Measurements from ENCODE around the gene UNC5B. TPM values are rescaled to one million over a fixed set of nuclear protein-coding genes. Genes with fewer than 3 reads are reported as not detected.

UNC5B gene
- total and polyA plus RNA-seq, 4 experiments from 2014 or later: not detected

- H3K4me3 ChIP-seq (ENCODE audit: low read length in 2 of 2): no peak overlapping the region
- peaks cover 0 to 2% (median 0%) of the 10 kb centered on the region in 4 donors for H3K4me1 Mint-ChIP-seq
- H3K9me3 ChIP-seq (ENCODE audit: control insufficient read depth in 1 of 2, low read length in 2 of 2): no peaks in the 10 kb centered on the region
- no peak for DNase-seq
- peaks cover 1 to 15% of the 10 kb centered on the region in 2 donors for H3K27me3 Mint-ChIP-seq
- intact Hi-C loops (cut with micrococcal nuclease): no loop called here
- no peak overlapping the region for H3K27ac Mint-ChIP-seq
- no peaks in the 10 kb centered on the region for H3K9me3 Mint-ChIP-seq
- H3K27me3 ChIP-seq (ENCODE audit: insufficient read depth, low read length): no peaks in the 10 kb centered on the region
- POLR2A ChIA-PET (ENCODE audit: partially characterized antibody): no interaction called here
- H3K36me3 Mint-ChIP-seq: no peaks in the 10 kb centered on the region
- no peaks in the 10 kb centered on the region for H3K4me1 ChIP-seq (ENCODE audit: insufficient read depth, low read length)
- CTCF ChIA-PET (ENCODE audit: partially characterized antibody): interaction anchor here (1.2 to 1.4 kb wide), 2 partner anchors 11 to 27 kb away, joined by 3 to 4 read pairs; no protein-coding TSS in a partner anchor
- H3K36me3 ChIP-seq (ENCODE audit: insufficient read depth, low read length): no peaks in the 10 kb centered on the region
- H3K27ac ChIP-seq (ENCODE audit: low read depth, low read length): no peak overlapping the region
- no peak overlapping the region for H3K4me3 Mint-ChIP-seq
These were observed 90.1 kb downstream of the UNC5B start for GRCh38 chr10:71302451-71302850.

- peak in 4 of 5 donors; percentile 26 to 40 (median 32) for DNase-seq
- Mint-ChIP-seq H3K9me3 (no peaks in the 10 kb centered on the region), H3K4me3 (no peak overlapping the region), H3K27ac (no peak overlapping the region), H3K27me3 (peaks cover 1 to 15% of the 10 kb centered on the region in 2 donors), H3K4me1 (peaks cover 0 to 2% (median 0%) of the 10 kb centered on the region in 4 donors), H3K36me3 (no peaks in the 10 kb centered on the region)
- Histone ChIP-seq H3K4me1 (ENCODE audit: insufficient read depth, low read length) (no peaks in the 10 kb centered on the region), H3K4me3 (ENCODE audit: low read length in 2 of 2) (no peak overlapping the region), H3K9me3 (ENCODE audit: control insufficient read depth in 1 of 2, low read length in 2 of 2) (no peaks in the 10 kb centered on the region), H3K27me3 (ENCODE audit: insufficient read depth, low read length) (no peaks in the 10 kb centered on the region), H3K27ac (ENCODE audit: low read depth, low read length) (no peak overlapping the region), H3K36me3 (ENCODE audit: insufficient read depth, low read length) (no peaks in the 10 kb centered on the region)
- intact Hi-C loops (cut with micrococcal nuclease): no loop called here
- ChIA-PET CTCF (ENCODE audit: partially characterized antibody) (interaction anchor here (1.2 to 1.4 kb wide), 2 partner anchors 11 to 26 kb away, joined by 3 to 4 read pairs; no protein-coding TSS in a partner anchor), POLR2A (ENCODE audit: partially characterized antibody) (no interaction called here)
These were observed 90.7 kb downstream of the UNC5B start for GRCh38 chr10:71302874-71303568.

GRCh38 chr10:71303569-71303907, 91.2 kb downstream of the UNC5B start:
- H3K4me1 ChIP-seq (ENCODE audit: insufficient read depth, low read length): no peaks in the 10 kb centered on the region
- no peaks in the 10 kb centered on the region for H3K9me3 ChIP-seq (ENCODE audit: control insufficient read depth in 1 of 2, low read length in 2 of 2)
- H3K9me3 Mint-ChIP-seq: no peaks in the 10 kb centered on the region
- no peak overlapping the region for H3K27ac Mint-ChIP-seq
- CTCF ChIA-PET (ENCODE audit: partially characterized antibody): no interaction called here
- H3K4me3 ChIP-seq (ENCODE audit: low read length in 2 of 2): no peak overlapping the region
- H3K27me3 ChIP-seq (ENCODE audit: insufficient read depth, low read length): no peaks in the 10 kb centered on the region
- no peak overlapping the region for H3K27ac ChIP-seq (ENCODE audit: low read depth, low read length)
- DNase-seq: no peak
- H3K36me3 ChIP-seq (ENCODE audit: insufficient read depth, low read length): no peaks in the 10 kb centered on the region
- H3K27me3 Mint-ChIP-seq: peaks cover 1 to 14% of the 10 kb centered on the region in 2 donors
- no peaks in the 10 kb centered on the region for H3K36me3 Mint-ChIP-seq
- H3K4me1 Mint-ChIP-seq: peaks cover 0 to 2% (median 0%) of the 10 kb centered on the region in 4 donors
- H3K4me3 Mint-ChIP-seq: no peak overlapping the region
- intact Hi-C loops (cut with micrococcal nuclease): no loop called here
- POLR2A ChIA-PET (ENCODE audit: partially characterized antibody): no interaction called here

- Histone ChIP-seq H3K36me3 (ENCODE audit: insufficient read depth, low read length) (no peaks in the 10 kb centered on the region), H3K9me3 (ENCODE audit: control insufficient read depth in 1 of 2, low read length in 2 of 2) (no peaks in the 10 kb centered on the region), H3K4me1 (ENCODE audit: insufficient read depth, low read length) (no peaks in the 10 kb centered on the region), H3K27ac (ENCODE audit: low read depth, low read length) (no peak overlapping the region), H3K4me3 (ENCODE audit: low read length in 2 of 2) (no peak overlapping the region), H3K27me3 (ENCODE audit: insufficient read depth, low read length) (no peaks in the 10 kb centered on the region)
- no peak overlapping the region for H3K27ac Mint-ChIP-seq
- ChIA-PET CTCF (ENCODE audit: partially characterized antibody) (interaction anchor here (0.6 to 0.7 kb wide), 2 partner anchors 12 to 522 kb away, joined by 3 read pairs; no protein-coding TSS in a partner anchor), POLR2A (ENCODE audit: partially characterized antibody) (no interaction called here)
- no peaks in the 10 kb centered on the region for H3K4me1 Mint-ChIP-seq
- intact Hi-C loops (cut with micrococcal nuclease): no loop called here
- H3K36me3 Mint-ChIP-seq: no peaks in the 10 kb centered on the region
- no peak for DNase-seq
- H3K27me3 Mint-ChIP-seq: peaks cover 5 to 13% of the 10 kb centered on the region in 2 donors
- H3K4me3 Mint-ChIP-seq: no peak overlapping the region
- H3K9me3 Mint-ChIP-seq: no peaks in the 10 kb centered on the region
These were observed 92.5 kb downstream of the UNC5B start for GRCh38 chr10:71304914-71305313.

GRCh38 chr10:71306979-71307378, 94.6 kb downstream of the UNC5B start:
- Mint-ChIP-seq H3K27ac (no peak overlapping the region), H3K27me3 (peaks cover 8 to 12% of the 10 kb centered on the region in 2 donors), H3K9me3 (no peaks in the 10 kb centered on the region), H3K36me3 (no peaks in the 10 kb centered on the region), H3K4me3 (no peak overlapping the region), H3K4me1 (no peaks in the 10 kb centered on the region)
- intact Hi-C loops (cut with micrococcal nuclease): no loop called here
- no peaks in the 10 kb centered on the region for H3K4me1 ChIP-seq (ENCODE audit: insufficient read depth, low read length)
- no peak overlapping the region for H3K27ac ChIP-seq (ENCODE audit: low read depth, low read length)
- H3K4me3 ChIP-seq (ENCODE audit: low read length in 2 of 2): no peak overlapping the region
- POLR2A ChIA-PET (ENCODE audit: partially characterized antibody): no interaction called here
- H3K9me3 ChIP-seq (ENCODE audit: control insufficient read depth in 1 of 2, low read length in 2 of 2): no peaks in the 10 kb centered on the region
- H3K36me3 ChIP-seq (ENCODE audit: insufficient read depth, low read length): no peaks in the 10 kb centered on the region
- CTCF ChIA-PET (ENCODE audit: partially characterized antibody): interaction anchor here (0.6 to 2.3 kb wide), 4 partner anchors 13 to 401 kb away, joined by 4 to 7 read pairs (median 5); partner anchors contain the start of gene SLC29A3
- DNase-seq: no peak
- H3K27me3 ChIP-seq (ENCODE audit: insufficient read depth, low read length): no peaks in the 10 kb centered on the region

GRCh38 chr10:71307469-71308085, 95.2 kb downstream of the UNC5B start:
- Histone ChIP-seq H3K27me3 (ENCODE audit: insufficient read depth, low read length) (no peaks in the 10 kb centered on the region), H3K9me3 (ENCODE audit: control insufficient read depth in 1 of 2, low read length in 2 of 2) (no peaks in the 10 kb centered on the region), H3K4me3 (ENCODE audit: low read length in 2 of 2) (no peak overlapping the region), H3K4me1 (ENCODE audit: insufficient read depth, low read length) (no peaks in the 10 kb centered on the region), H3K27ac (ENCODE audit: low read depth, low read length) (no peak overlapping the region), H3K36me3 (ENCODE audit: insufficient read depth, low read length) (no peaks in the 10 kb centered on the region)
- Mint-ChIP-seq H3K27me3 (peaks cover 8 to 10% of the 10 kb centered on the region in 2 donors), H3K27ac (no peak overlapping the region), H3K4me3 (no peak overlapping the region), H3K9me3 (no peaks in the 10 kb centered on the region), H3K36me3 (no peaks in the 10 kb centered on the region), H3K4me1 (no peaks in the 10 kb centered on the region)
- intact Hi-C loops (cut with micrococcal nuclease): no loop called here
- CTCF ChIA-PET (ENCODE audit: partially characterized antibody): interaction anchor here (0.6 to 2.3 kb wide), 5 partner anchors 9 to 401 kb away, joined by 3 to 7 read pairs (median 4); partner anchors contain the start of gene SLC29A3
- POLR2A ChIA-PET (ENCODE audit: partially characterized antibody): no interaction called here
- no peak for DNase-seq

- H3K36me3 ChIP-seq (ENCODE audit: insufficient read depth, low read length): no peaks in the 10 kb centered on the region
- ChIA-PET CTCF (ENCODE audit: partially characterized antibody) (interaction anchor here (1.4 to 2.3 kb wide), 4 partner anchors 10 to 400 kb away, joined by 3 to 7 read pairs (median 5); partner anchors contain the start of gene SLC29A3), POLR2A (ENCODE audit: partially characterized antibody) (no interaction called here)
- H3K9me3 ChIP-seq (ENCODE audit: control insufficient read depth in 1 of 2, low read length in 2 of 2): no peaks in the 10 kb centered on the region
- Mint-ChIP-seq H3K4me1 (no peaks in the 10 kb centered on the region), H3K36me3 (no peaks in the 10 kb centered on the region), H3K27me3 (peaks cover 5 to 7% of the 10 kb centered on the region in 2 donors), H3K27ac (no peak overlapping the region), H3K9me3 (no peaks in the 10 kb centered on the region), H3K4me3 (no peak overlapping the region)
- H3K27me3 ChIP-seq (ENCODE audit: insufficient read depth, low read length): no peaks in the 10 kb centered on the region
- peak in 1 of 5 donors; percentile 16 for DNase-seq
- H3K4me3 ChIP-seq (ENCODE audit: low read length in 2 of 2): no peak overlapping the region
- intact Hi-C loops (cut with micrococcal nuclease): no loop called here
- no peaks in the 10 kb centered on the region for H3K4me1 ChIP-seq (ENCODE audit: insufficient read depth, low read length)
- H3K27ac ChIP-seq (ENCODE audit: low read depth, low read length): no peak overlapping the region
These were observed 95.9 kb downstream of the UNC5B start for GRCh38 chr10:71308244-71308643.
